ENCODE results near the gene SNPH. TPM values are rescaled to one million over a fixed set of nuclear protein-coding genes. Genes with fewer than 3 reads are reported as not detected.

Gene SNPH
- total RNA-seq, 4 donors from 2014 or later = 0.53 to 6.6 (median 2.4) TPM

- H3K4me1 ChIP-seq = no peaks in the 10 kb centered on the region
- no peaks in the 10 kb centered on the region for H3K9me3 ChIP-seq
- no peaks in the 10 kb centered on the region for H3K36me3 ChIP-seq
- H3K4me3 ChIP-seq = no peak overlapping the region
- no peak overlapping the region for H3K27ac ChIP-seq
- no peak for DNase-seq
- no peak for TF ChIP-seq POLR2A (IDR thresholded peaks at IDR 0.05)
- no peak for TF ChIP-seq CTCF (IDR thresholded peaks at IDR 0.05)
- no peaks in the 10 kb centered on the region for H3K27me3 ChIP-seq
Measured at GRCh38 chr20:1345756-1346093, 79.6 kb downstream of the SNPH start.

GRCh38 chr20:1346315-1346969 is 80.3 kb downstream of the SNPH start:
- H3K9me3 ChIP-seq = no peaks in the 10 kb centered on the region

DNA sequence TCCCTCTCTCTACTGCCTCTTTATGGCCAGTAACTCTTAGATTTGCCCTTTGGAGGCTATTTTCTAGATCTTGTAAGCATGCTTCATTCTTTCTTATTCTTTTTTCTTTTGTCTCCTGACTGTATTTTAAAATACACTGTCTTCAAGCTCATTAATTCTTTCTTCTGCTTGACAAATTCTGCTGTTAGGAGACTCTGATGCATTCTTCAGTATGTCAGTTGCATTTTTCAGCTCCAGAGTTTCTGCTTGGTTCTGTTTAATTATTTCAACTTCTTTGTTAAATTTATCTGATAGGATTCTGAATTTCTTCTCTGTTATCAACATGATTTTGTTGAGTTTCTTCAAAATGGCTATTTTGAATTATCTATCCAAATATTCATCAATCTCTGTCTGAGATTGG is 87.9 kb downstream of the SNPH start:
- H3K9me3 ChIP-seq = no peaks in the 10 kb centered on the region
- no peak overlapping the region for H3K27ac ChIP-seq
- no peak for TF ChIP-seq CTCF (IDR thresholded peaks at IDR 0.05)
- no peak for TF ChIP-seq POLR2A (IDR thresholded peaks at IDR 0.05)
- H3K4me1 ChIP-seq = no peaks in the 10 kb centered on the region
- no peaks in the 10 kb centered on the region for H3K27me3 ChIP-seq
- DNase-seq = no peak
- H3K4me3 ChIP-seq = no peak overlapping the region
- peaks cover 0 to 8% (median 0%) of the 10 kb centered on the region in 3 donors for H3K36me3 ChIP-seq

More at GRCh38 chr20:1346315-1346969, 80.3 kb downstream of the SNPH start:
- no peaks in the 10 kb centered on the region for H3K36me3 ChIP-seq
- no peaks in the 10 kb centered on the region for H3K27me3 ChIP-seq
- no peak for DNase-seq
- H3K4me3 ChIP-seq = no peak overlapping the region
- H3K4me1 ChIP-seq = no peaks in the 10 kb centered on the region
- no peak for TF ChIP-seq CTCF (IDR thresholded peaks at IDR 0.05)
- no peak for TF ChIP-seq POLR2A (IDR thresholded peaks at IDR 0.05)
- no peak overlapping the region for H3K27ac ChIP-seq

DNA sequence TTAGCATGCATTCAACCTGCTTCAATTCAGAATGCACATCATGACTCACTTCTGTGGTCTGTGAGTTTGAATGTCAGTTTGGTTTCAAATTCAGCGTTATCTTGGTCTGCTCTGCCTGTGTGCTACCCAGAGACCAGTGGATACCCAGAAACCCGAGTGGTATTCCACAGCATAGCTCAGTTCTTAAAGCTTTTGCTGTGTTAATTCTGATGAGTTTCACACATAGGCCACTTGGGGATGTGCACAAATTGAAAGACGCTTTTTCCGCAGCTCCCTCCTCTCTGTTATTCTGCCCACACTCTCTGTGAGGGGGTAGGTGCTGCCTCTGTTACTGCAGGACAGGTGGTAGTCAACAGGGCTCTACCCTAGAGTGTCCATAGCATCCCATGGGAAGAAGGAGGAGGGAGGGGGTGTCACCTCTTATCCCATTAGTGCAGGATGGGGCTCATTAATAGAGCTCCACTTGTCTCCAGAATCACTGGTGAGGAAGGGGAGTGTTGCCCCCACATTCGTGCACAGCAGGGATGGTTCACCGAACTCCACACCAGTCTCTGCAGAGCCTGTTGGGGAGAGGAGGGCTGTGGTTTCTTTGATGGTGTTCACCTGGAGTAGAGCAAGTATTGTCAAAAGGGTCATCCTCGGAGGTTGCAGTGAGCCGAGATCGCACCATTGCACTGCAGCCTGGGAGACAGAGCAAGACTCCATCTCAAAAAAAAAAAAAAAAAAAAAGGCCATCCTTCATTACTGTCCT is 92.0 kb downstream of the SNPH start:
- H3K27ac ChIP-seq = no peak overlapping the region
- no peaks in the 10 kb centered on the region for H3K4me1 ChIP-seq
- no peaks in the 10 kb centered on the region for H3K9me3 ChIP-seq
- no peak overlapping the region for H3K4me3 ChIP-seq
- no peak for TF ChIP-seq CTCF (IDR thresholded peaks at IDR 0.05)
- no peak for TF ChIP-seq POLR2A (IDR thresholded peaks at IDR 0.05)
- no peaks in the 10 kb centered on the region for H3K27me3 ChIP-seq
- peaks cover 0 to 12% (median 0%) of the 10 kb centered on the region in 3 donors for H3K36me3 ChIP-seq
- no peak for DNase-seq

Other genes with a start within 250 kb of the SNPH start
- 100 to 1,000 TPM in 1 of 4 donors, 10 to 100 TPM in 3; 44.6 to 167 (median 67.8) TPM for gene PSMF1, start 147.7 kb upstream of the SNPH start, total RNA-seq
- gene TMEM74B, start 81.3 kb upstream of the SNPH start, total RNA-seq = 10 to 100 TPM; 11.6 to 87.6 (median 30.2) TPM
- 1 to 10 TPM in 2 of 4 donors, not detected in 2; 1.7 to 2.3 TPM for gene C20orf202, start 62.8 kb upstream of the SNPH start, total RNA-seq
- gene RAD21L1, start 40.2 kb upstream of the SNPH start, total RNA-seq = not detected
- 100 to 1,000 TPM in 3 of 4 donors, 10 to 100 TPM in 1; 29.7 to 361 (median 306) TPM for gene SDCBP2, start 62.8 kb downstream of the SNPH start, total RNA-seq
- 100 to 1,000 TPM in 2 of 4 donors, 10 to 100 TPM in 2; 76.9 to 165 (median 98.5) TPM for gene FKBP1A, start 126.8 kb downstream of the SNPH start, total RNA-seq
- gene NSFL1C, start 200.6 kb downstream of the SNPH start, total RNA-seq = 10 to 100 TPM; 49.9 to 82.5 (median 59.8) TPM
- gene SIRPB2, start 225.1 kb downstream of the SNPH start, total RNA-seq = 1 to 10 TPM in 2 of 4 donors, not detected in 2; 6.7 to 6.8 TPM

Measured in Peyer's patch (tissue), 4 donors.